Measurements from ENCODE around the gene SOCS7. TPM values are rescaled to one million over a fixed set of nuclear protein-coding genes. Genes with fewer than 3 reads are reported as not detected.

The SOCS7 gene
- polyA plus RNA-seq, 10 donors = 12.2 to 19.1 (median 15.3) TPM

GRCh38 chr17:38418693-38419507 lies 67.3 kb downstream of the SOCS7 start:
- peak in 1 of 3 donors; percentile 45 for DNase-seq

DNA sequence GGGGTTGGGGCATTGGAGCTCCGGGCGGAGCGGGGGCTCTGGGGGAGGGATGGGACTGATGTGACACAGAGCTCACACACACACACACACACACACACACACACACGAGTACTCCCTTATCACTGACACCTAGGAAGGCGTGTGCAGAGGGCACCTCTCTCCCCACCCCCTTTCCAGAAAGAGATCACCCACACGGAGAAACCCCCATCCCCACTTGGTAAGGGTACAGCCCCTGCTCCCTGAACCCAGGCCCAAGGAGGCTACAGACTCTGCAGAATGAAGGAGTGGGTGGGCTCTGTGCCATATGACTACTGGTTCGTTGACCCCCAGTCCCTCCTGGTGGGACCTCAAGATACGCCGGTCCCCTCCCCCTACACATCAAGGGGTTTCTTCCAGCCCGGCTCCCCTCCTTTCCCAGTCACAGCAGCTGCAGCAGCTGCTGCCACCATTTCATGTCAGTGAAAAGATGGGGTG lies 67.9 kb downstream of the SOCS7 start:
- peak in 1 of 3 donors; percentile 34 for DNase-seq

DNA sequence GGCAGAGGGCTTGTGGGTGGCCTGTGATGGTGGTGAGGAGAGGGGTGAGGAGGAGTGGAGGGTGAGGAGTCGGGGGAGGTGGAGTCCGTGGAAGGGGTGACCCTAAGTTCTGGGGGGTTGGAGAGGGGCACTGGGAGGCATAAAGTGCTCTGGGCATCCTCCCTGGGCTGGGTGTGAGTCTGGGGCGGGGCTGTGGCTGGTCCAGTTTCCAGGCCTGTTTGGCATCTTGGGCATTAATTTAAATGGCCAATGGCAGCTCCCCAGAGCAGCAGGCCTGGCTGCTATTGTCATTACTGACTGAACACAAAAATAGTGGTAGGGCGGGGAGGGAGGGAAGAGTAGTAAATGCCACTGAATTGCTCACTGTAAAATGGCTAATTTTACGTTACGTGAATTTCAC lies 68.9 kb downstream of the SOCS7 start:
- peak in 1 of 3 donors; percentile 41 for DNase-seq

DNA sequence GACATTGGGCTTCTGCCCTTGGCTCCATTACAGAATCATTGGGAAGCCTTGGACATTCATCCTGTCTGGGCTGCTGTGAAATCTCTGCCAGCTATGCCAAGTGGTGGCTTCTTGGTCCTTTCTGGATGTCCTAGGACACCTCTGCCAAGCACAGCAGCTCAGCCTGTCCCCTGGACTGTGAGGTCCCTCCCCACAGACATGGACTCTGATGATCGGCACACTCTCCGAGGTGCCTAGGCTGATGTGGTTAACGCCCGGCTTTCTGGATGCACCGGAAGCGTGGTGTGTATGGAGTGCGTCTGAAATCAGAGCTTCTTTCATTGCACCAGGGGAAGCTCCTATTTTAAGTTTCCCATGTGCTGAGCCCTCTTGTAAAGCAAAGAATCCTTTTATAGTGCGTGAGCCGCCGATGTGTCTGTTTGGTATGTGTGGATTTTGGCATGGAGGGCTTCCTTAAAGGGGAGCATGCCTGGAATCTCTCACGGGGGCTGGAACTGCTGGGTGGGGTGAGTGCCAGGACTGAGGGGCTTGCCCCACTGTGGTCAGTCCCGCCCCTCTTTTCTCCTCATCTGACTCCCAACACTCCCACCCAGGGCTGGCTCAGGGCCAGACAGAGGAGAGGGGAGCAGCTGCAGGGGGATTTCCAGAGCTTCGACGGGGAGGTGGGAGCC lies 69.7 kb downstream of the SOCS7 start:
- DNase-seq = peak; percentile 53 to 78 (median 58)

DNA sequence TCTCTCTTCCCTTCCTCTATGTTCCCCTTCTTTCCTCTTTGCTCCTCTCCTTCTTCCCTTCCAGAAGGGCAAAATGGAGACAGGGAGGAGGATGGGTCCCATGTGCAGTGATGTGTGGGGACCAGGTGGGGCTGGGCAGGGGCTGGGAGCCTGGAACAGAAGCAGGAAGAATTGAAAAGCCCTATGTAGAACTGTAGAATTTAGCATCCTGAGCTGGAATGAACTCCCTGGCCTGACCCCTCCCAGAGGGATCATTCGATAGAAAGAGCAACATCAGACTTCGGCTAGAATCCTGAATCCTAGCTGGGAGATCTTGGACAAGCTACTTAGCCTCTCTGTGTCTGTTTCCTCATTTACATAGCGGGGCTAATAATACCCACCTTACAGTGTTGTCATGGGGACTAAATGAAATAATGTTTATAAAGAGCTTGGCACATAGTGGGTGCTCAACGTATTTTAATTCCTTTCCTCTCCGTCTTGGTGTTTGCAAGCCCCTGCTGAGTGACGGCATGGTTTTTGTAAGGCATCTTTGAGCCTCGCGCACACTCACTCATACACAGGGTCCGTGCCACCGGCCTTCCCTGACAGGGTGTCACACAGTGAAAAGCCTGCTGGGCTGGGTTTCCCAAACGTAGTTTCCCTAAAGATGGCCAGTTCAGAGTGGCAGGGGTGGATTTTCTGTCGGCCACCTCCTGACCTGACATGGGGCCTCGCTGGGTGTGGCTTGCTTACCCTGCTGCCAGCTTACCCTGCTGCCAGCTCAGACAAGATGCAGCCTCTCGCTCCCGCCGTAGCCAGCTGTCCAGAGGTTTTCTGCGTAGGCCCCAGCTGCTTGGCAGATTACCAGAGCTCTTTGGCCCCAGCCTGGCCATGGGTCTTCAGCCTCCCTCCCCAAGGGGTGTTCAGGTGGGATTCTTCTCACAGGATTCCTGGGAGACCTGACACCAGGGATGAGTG lies 70.5 kb downstream of the SOCS7 start:
- DNase-seq = peak in 1 of 3 donors; percentile 68

DNA sequence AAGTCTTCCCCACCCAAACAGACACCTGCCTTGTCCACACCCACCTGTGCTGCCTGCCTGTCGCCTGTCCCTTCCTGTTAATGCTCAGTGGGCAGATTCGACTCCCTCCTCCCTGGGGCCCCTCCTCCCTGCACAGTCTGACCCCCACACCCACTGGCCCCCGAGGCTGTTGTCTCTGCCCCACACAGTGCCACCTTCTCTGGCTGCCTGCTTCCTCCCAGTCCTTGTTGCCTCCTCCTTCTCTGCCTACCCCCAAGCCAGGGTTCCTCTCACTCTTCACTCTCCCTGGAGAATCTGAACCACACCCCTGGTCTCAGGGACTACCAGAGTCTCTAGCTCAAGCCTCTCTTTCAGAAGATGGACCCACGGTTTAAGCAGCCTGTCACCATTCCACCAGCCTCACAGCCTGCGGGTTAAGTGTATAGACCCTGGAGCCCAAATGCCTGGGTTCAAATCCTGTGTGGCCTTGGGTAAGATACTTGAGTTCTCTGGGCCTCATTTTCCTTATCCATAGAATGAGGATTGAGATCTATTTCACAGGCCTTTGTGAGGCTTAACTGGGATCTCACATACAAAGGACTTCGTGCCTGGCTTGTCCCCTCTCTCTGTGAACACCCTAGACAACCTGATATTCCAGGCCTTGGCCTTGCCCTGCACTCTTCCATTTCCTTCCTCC lies 72.8 kb downstream of the SOCS7 start:
- no peak for DNase-seq

DNA sequence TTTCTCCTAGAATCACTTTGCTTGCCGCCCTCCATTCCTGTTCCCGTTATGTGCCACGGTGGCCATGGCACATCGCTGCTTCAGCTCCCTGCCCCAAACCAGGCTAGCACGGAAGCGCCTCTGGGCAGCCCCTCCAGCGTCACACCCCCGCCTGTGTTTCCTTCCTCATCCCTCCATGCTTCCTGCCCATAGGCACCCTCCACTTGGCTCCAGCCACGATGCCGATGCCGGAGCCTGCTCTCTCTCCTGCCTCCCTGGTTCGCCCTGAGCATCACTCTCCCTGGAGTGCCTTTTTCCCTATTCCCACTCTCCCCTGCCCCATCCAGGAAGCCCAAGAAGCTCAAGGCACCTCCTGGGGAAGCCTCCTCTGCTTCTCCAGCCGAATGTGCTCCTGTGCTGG lies 73.4 kb downstream of the SOCS7 start:
- DNase-seq = no peak

- DNase-seq = no peak
Measured at GRCh38 chr17:38425744-38426143, 74.1 kb downstream of the SOCS7 start.

- no peak for DNase-seq
Measured at GRCh38 chr17:38426441-38426840, 74.8 kb downstream of the SOCS7 start.

DNA sequence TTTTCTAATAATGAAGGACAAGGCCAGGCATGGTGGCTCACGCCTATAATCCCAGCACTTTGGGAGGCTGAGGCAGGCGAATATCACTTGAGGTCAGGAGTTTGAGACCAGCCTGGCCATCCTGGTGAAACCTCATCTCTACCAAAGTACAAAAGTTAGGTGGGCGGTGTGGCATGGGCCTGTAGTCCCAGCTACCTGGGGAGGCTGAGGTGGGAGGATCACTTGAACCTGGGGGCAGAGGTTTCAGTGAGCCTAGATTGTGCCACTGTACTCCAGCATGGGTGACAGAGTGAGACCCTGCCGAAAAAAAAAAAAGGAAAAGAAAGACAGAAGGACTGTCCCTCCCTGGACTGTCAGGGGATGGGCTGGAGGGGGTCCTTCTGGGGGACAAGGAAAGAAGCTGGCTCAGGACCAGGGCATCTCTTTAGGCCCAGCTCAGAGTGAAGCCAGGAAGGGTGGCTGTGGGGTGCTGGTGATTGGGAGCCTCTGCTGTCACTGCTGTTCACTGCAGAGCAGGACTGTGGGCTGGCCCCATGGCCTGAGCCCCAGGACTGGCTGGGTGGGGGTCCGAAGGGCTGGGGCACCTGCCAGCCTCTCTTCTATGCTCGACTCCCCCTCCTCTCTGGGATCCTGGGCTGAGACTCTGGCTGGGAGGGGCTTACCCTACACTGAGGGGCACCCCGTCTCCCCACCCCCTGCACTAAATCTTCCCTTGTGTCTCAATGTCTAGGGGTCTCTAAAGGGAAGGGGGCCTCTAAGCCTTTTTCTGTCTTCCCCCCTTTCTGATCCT lies 75.7 kb downstream of the SOCS7 start:
- no peak for DNase-seq

DNA sequence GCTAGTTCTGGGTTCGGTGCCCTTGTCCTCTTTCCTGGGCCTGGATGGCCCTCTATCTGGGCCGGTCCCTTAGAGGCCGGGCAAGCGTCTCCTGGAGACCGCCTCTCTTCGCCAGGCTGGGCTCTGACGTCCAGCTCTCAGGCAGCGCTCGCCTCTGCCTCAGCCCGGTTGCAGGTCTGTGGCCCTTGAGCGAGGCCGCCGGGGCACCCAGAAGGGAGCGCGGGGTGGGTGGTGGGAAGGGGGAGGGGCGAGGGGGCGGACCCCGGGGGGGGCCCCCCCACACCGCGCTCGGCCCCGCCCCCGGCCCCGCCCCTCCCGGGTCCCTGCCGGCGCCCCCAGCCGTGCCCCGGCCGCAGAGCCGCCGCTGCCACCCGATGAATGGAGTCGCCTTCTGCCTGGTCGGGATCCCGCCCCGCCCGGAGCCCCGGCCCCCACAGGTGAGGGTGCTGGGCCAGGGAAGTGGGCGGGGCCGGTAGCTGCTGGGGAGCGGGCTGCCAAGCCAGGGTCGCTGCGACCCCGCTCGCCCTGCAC lies 76.5 kb downstream of the SOCS7 start, which contains the start of gene ARHGAP23:
Gene ARHGAP23, plus strand, starts transcription at position 353 of the 531 bp plus-strand sequence. Its CDS starts 22 bp downstream, at position 375.
- DNase-seq = peak in 1 of 3 donors; percentile 71

GRCh38 chr17:38428643-38429371 lies 77.2 kb downstream of the SOCS7 start:
- DNase-seq = peak in 1 of 3 donors; percentile 80

GRCh38 chr17:38429476-38430100 lies 77.9 kb downstream of the SOCS7 start:
- no peak for DNase-seq

DNA sequence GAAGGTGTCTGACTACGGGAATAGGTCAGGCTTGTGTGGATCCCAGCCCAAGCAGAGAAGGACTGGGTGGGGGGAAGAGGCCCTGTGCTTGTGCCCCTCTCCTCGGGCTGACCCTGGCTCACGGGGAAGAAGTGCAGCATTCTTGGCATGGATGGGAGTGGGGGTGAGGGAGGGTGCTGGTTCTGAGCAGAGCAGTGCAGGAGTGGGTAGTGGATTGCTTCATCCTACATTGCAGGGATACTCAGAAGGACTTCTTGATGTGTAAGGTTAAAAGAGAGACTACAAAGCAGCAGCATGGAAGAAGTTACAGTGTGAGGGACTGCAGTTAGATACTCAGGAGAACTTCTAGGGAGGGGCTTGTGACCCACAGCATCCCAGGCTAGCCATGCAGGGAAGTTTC lies 78.7 kb downstream of the SOCS7 start:
- no peak for DNase-seq

- no peak for DNase-seq
Measured at GRCh38 chr17:38430822-38431221, 79.2 kb downstream of the SOCS7 start.

- DNase-seq = no peak
Measured at GRCh38 chr17:38431346-38432145, 79.9 kb downstream of the SOCS7 start.

DNA sequence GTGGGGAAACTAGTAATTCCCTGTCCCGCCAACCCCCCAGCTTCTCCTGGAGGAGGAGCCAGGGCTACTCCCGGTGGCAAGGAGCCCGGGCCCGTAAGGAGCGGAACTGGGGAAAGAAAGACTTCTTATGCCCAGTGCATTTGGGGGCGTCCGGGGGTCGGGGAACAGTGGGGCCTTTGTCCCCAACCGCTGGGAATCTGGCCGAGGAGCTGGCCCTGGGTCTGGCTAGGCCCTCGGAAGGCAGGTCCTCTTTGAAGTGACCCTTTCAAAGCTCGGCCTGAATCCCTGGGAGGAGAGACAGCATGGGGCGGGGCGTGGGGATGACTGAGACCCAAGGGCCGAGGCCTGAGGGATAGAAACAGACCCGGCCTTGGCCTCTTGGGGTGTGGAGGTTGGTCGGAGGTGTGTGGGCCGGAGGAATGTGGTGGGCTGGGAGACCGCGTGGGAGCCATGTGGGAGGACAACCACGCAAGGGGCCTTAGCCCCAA lies 82.6 kb downstream of the SOCS7 start:
- no peak for DNase-seq

- DNase-seq = no peak
Measured at GRCh38 chr17:38435795-38436194, 84.2 kb downstream of the SOCS7 start.
